Liver (tissue), 3 donors: ENCODE measurements around the gene PLCG2.

Experiments
- CTCF ChIP-seq: fragments of 150-350 bp; IDR thresholded peaks from 2 replicates; pipeline ENCODE4 v1.5.1; 2017; ENCODE audit warnings: improper control_type of control experiment, low read depth, low read length; ENCODE audit not compliant: missing input control
- JUND ChIP-seq, 2 donors: IDR thresholded peaks; 2 replicates each; pipeline ENCODE4 v1.6.1; 2016; ENCODE audit warnings: antibody characterized with exemption in 2 of 2
- MAX ChIP-seq: IDR thresholded peaks from 2 replicates; pipeline ENCODE4 v1.6.1; 2016; ENCODE audit warnings: antibody characterized with exemption
- RAD21 ChIP-seq, 2 donors: IDR thresholded peaks; 2 replicates each; pipeline ENCODE4 v1.6.1; 2016; ENCODE audit warnings: antibody characterized with exemption in 2 of 2, mild to moderate bottlenecking in 2 of 2
- SP1 ChIP-seq: IDR thresholded peaks from 2 replicates; pipeline ENCODE4 v1.6.1; 2018; ENCODE audit warnings: antibody characterized with exemption, mild to moderate bottlenecking
- YY1 ChIP-seq: IDR thresholded peaks from 2 replicates; pipeline ENCODE4 v1.6.1; 2016; ENCODE audit warnings: antibody characterized with exemption, mild to moderate bottlenecking
- TF ChIP-seq, protein P1 (sequence below): IDR thresholded peaks from 2 replicates; pipeline ENCODE4 v1.6.1; 2016; ENCODE audit warnings: antibody characterized with exemption, mild to moderate bottlenecking
- donor health status: healthy.
- donor health status: healthy.

- no peak for TF ChIP-seq JUND (IDR thresholded peaks at IDR 0.05)
- TF ChIP-seq CTCF, result no peak
- TF ChIP-seq RAD21 (IDR thresholded peaks at IDR 0.05), result no peak
- TF ChIP-seq SP1, result no peak
- TF ChIP-seq, protein P1, sequence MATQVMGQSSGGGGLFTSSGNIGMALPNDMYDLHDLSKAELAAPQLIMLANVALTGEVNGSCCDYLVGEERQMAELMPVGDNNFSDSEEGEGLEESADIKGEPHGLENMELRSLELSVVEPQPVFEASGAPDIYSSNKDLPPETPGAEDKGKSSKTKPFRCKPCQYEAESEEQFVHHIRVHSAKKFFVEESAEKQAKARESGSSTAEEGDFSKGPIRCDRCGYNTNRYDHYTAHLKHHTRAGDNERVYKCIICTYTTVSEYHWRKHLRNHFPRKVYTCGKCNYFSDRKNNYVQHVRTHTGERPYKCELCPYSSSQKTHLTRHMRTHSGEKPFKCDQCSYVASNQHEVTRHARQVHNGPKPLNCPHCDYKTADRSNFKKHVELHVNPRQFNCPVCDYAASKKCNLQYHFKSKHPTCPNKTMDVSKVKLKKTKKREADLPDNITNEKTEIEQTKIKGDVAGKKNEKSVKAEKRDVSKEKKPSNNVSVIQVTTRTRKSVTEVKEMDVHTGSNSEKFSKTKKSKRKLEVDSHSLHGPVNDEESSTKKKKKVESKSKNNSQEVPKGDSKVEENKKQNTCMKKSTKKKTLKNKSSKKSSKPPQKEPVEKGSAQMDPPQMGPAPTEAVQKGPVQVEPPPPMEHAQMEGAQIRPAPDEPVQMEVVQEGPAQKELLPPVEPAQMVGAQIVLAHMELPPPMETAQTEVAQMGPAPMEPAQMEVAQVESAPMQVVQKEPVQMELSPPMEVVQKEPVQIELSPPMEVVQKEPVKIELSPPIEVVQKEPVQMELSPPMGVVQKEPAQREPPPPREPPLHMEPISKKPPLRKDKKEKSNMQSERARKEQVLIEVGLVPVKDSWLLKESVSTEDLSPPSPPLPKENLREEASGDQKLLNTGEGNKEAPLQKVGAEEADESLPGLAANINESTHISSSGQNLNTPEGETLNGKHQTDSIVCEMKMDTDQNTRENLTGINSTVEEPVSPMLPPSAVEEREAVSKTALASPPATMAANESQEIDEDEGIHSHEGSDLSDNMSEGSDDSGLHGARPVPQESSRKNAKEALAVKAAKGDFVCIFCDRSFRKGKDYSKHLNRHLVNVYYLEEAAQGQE, result no peak
- TF ChIP-seq MAX, result no peak
- no peak for TF ChIP-seq YY1
Measured at GRCh38 chr16:81795193-81795592, 16.1 kb downstream of the PLCG2 start.
